Sigmoid colon (tissue), 4 donors: ENCODE results near the gene NREP.

ENCODE experiments used
- CTCF ChIP-seq, 4 experiments: fragments of 450-650 bp in 3 of 4; fragments of 200-600 bp in 1 of 4; IDR thresholded peaks; one replicate each; pipeline ENCODE4 v1.5.1; 2016 to 2019; ENCODE audit warnings: antibody characterized with exemption in 4 of 4, mild to moderate bottlenecking in 3 of 4, moderate library complexity in 2 of 4
- POLR2AphosphoS5 ChIP-seq, 4 donors: sonication (generic); formaldehyde crosslinking; IDR thresholded peaks; one replicate each; pipeline ENCODE4 v1.6.1; 2017; ENCODE audit warnings: antibody characterized with exemption in 4 of 4

GRCh38 chr5:111800351-111800750 is 43.4 kb upstream of the NREP start:
- no peak for TF ChIP-seq CTCF (IDR thresholded peaks at IDR 0.05)
- no peak for TF ChIP-seq POLR2AphosphoS5 (IDR thresholded peaks at IDR 0.05)
